ENCODE measurements around the gene RFX5.

GRCh38 chr1:151346082-151346768 lies 827 bp downstream of the RFX5 start:
- TF ChIP-seq CTCF (conservative IDR thresholded peaks at IDR 0.05) (no peak), ZFX (IDR thresholded peaks at IDR 0.05) (no peak)

All from C4-2B (cell line).